ENCODE data around the gene MTG2. TPM values are rescaled to one million over a fixed set of nuclear protein-coding genes. Genes with fewer than 3 reads are reported as not detected.

The MTG2 gene
- total RNA-seq, 1 donor from 2014 or later, result 29.3 TPM

- H3K27ac Mint-ChIP-seq (ENCODE audit: unreplicated experiment), result peak overlapping the region; percentile 4
- TF ChIP-seq CTCF (IDR thresholded peaks at IDR 0.05), result no peak
- peaks cover 6% of the 10 kb centered on the region for H3K4me1 Mint-ChIP-seq (ENCODE audit: unreplicated experiment)
- no peak overlapping the region for H3K4me3 Mint-ChIP-seq (ENCODE audit: unreplicated experiment)
- no peak for DNase-seq (ENCODE audit: extremely low spot score, unreplicated experiment)
- no peaks in the 10 kb centered on the region for H3K9me3 Mint-ChIP-seq (ENCODE audit: unreplicated experiment)
- peaks cover 47% of the 10 kb centered on the region for H3K36me3 Mint-ChIP-seq (ENCODE audit: unreplicated experiment)
- H3K27me3 Mint-ChIP-seq (ENCODE audit: unreplicated experiment), result no peaks in the 10 kb centered on the region
Measured at GRCh38 chr20:62135573-62136266, 47.1 kb upstream of the MTG2 start.

GRCh38 chr20:62136283-62137091, 46.3 kb upstream of the MTG2 start:
- H3K4me1 Mint-ChIP-seq (ENCODE audit: unreplicated experiment), result peaks cover 13% of the 10 kb centered on the region
- no peaks in the 10 kb centered on the region for H3K9me3 Mint-ChIP-seq (ENCODE audit: unreplicated experiment)
- no peaks in the 10 kb centered on the region for H3K27me3 Mint-ChIP-seq (ENCODE audit: unreplicated experiment)
- H3K4me3 Mint-ChIP-seq (ENCODE audit: unreplicated experiment), result no peak overlapping the region
- DNase-seq (ENCODE audit: extremely low spot score, unreplicated experiment), result no peak
- peaks cover 39% of the 10 kb centered on the region for H3K36me3 Mint-ChIP-seq (ENCODE audit: unreplicated experiment)
- peak; percentile 84 for TF ChIP-seq CTCF (IDR thresholded peaks at IDR 0.05)
- H3K27ac Mint-ChIP-seq (ENCODE audit: unreplicated experiment), result peak overlapping the region; percentile 44

- H3K27ac Mint-ChIP-seq (ENCODE audit: unreplicated experiment), result peak overlapping the region; percentile 44
- peaks cover 35% of the 10 kb centered on the region for H3K36me3 Mint-ChIP-seq (ENCODE audit: unreplicated experiment)
- DNase-seq (ENCODE audit: extremely low spot score, unreplicated experiment), result no peak
- no peaks in the 10 kb centered on the region for H3K9me3 Mint-ChIP-seq (ENCODE audit: unreplicated experiment)
- H3K4me3 Mint-ChIP-seq (ENCODE audit: unreplicated experiment), result no peak overlapping the region
- peaks cover 18% of the 10 kb centered on the region for H3K4me1 Mint-ChIP-seq (ENCODE audit: unreplicated experiment)
- H3K27me3 Mint-ChIP-seq (ENCODE audit: unreplicated experiment), result no peaks in the 10 kb centered on the region
- TF ChIP-seq CTCF (IDR thresholded peaks at IDR 0.05), result no peak
Measured at GRCh38 chr20:62137092-62137384, 45.8 kb upstream of the MTG2 start.

- Mint-ChIP-seq H3K9me3 (ENCODE audit: unreplicated experiment) (no peaks in the 10 kb centered on the region), H3K27ac (ENCODE audit: unreplicated experiment) (no peak overlapping the region), H3K4me1 (ENCODE audit: unreplicated experiment) (peaks cover 22% of the 10 kb centered on the region), H3K36me3 (ENCODE audit: unreplicated experiment) (peaks cover 30% of the 10 kb centered on the region), H3K27me3 (ENCODE audit: unreplicated experiment) (no peaks in the 10 kb centered on the region), H3K4me3 (ENCODE audit: unreplicated experiment) (no peak overlapping the region)
- TF ChIP-seq CTCF (IDR thresholded peaks at IDR 0.05), result no peak
- no peak for DNase-seq (ENCODE audit: extremely low spot score, unreplicated experiment)
Measured at GRCh38 chr20:62137478-62138203, 45.2 kb upstream of the MTG2 start.

GRCh38 chr20:62138204-62138543, 44.7 kb upstream of the MTG2 start:
- H3K27me3 Mint-ChIP-seq (ENCODE audit: unreplicated experiment), result no peaks in the 10 kb centered on the region
- no peak for TF ChIP-seq CTCF (IDR thresholded peaks at IDR 0.05)
- DNase-seq (ENCODE audit: extremely low spot score, unreplicated experiment), result no peak
- peaks cover 28% of the 10 kb centered on the region for H3K36me3 Mint-ChIP-seq (ENCODE audit: unreplicated experiment)
- H3K4me3 Mint-ChIP-seq (ENCODE audit: unreplicated experiment), result no peak overlapping the region
- peaks cover 22% of the 10 kb centered on the region for H3K4me1 Mint-ChIP-seq (ENCODE audit: unreplicated experiment)
- H3K27ac Mint-ChIP-seq (ENCODE audit: unreplicated experiment), result no peak overlapping the region
- no peaks in the 10 kb centered on the region for H3K9me3 Mint-ChIP-seq (ENCODE audit: unreplicated experiment)

Data from osteocyte (in vitro differentiated cells).